HG02763 (cell line): ENCODE measurements around the gene EPN3.

Source experiments
- ATAC-seq: cut with Tn5 transposase; IDR thresholded peaks from one replicate; pipeline ENCODE4 v1.9.1; 2021; ENCODE audit warnings: mild to moderate bottlenecking, moderate library complexity; ENCODE audit not compliant: unreplicated experiment

Gene EPN3

GRCh38 chr17:50532452-50533024 is at the start of gene EPN3:
Gene EPN3, plus strand, starts transcription at chr17:50532735. Its CDS starts 3,822 bp downstream, at chr17:50536557.
- no peak for ATAC-seq

GRCh38 chr17:50483266-50483665 is 49.3 kb upstream of the EPN3 start:
- ATAC-seq: no peak

- no peak for ATAC-seq
Observed at GRCh38 chr17:50484386-50485155, 48.0 kb upstream of the EPN3 start.

- ATAC-seq: no peak
Observed at GRCh38 chr17:50487213-50488096, 45.1 kb upstream of the EPN3 start.

GRCh38 chr17:50488880-50489279 is 43.7 kb upstream of the EPN3 start:
- ATAC-seq: no peak

GRCh38 chr17:50491505-50491904 is 41.0 kb upstream of the EPN3 start:
- ATAC-seq: no peak

GRCh38 chr17:50492214-50492613 is 40.3 kb upstream of the EPN3 start:
- ATAC-seq: no peak

- ATAC-seq: no peak
Observed at GRCh38 chr17:50493744-50494143, 38.8 kb upstream of the EPN3 start.

GRCh38 chr17:50495217-50495823 is 37.2 kb upstream of the EPN3 start:
- ATAC-seq: no peak

- no peak for ATAC-seq
Observed at GRCh38 chr17:50495918-50496317, 36.6 kb upstream of the EPN3 start.

- ATAC-seq: no peak
Observed at GRCh38 chr17:50498021-50498874, 34.3 kb upstream of the EPN3 start.

GRCh38 chr17:50499270-50499669 is 33.3 kb upstream of the EPN3 start:
- no peak for ATAC-seq

- no peak for ATAC-seq
Observed at GRCh38 chr17:50499721-50500120, 32.8 kb upstream of the EPN3 start.

- ATAC-seq: no peak
Observed at GRCh38 chr17:50501054-50501453, 31.5 kb upstream of the EPN3 start.

GRCh38 chr17:50502301-50502990 is 30.1 kb upstream of the EPN3 start:
- no peak for ATAC-seq

GRCh38 chr17:50505591-50506130 is 26.9 kb upstream of the EPN3 start:
- ATAC-seq: no peak

- ATAC-seq: no peak
Observed at GRCh38 chr17:50506298-50506697, 26.2 kb upstream of the EPN3 start.

- no peak for ATAC-seq
Observed at GRCh38 chr17:50507871-50508572, 24.5 kb upstream of the EPN3 start, which contains the start of gene MYCBPAP. Gene MYCBPAP, plus strand, starts transcription at chr17:50508439. Its CDS starts 236 bp downstream, at chr17:50508675.
